Measurements from ENCODE around the gene ERAP2. TPM values are rescaled to one million over a fixed set of nuclear protein-coding genes. Genes with fewer than 3 reads are reported as not detected.

ERAP2 gene
- total RNA-seq, 1 donor from 2014 or later: 1.5 TPM

Other genes with a start within 250 kb of the ERAP2 start
- 239 and 388 TPM in 2 replicates for gene CAST, start 214.1 kb upstream of the ERAP2 start, total RNA-seq (ENCODE audit: low replicate concordance)
- 52.7 and 54.9 TPM in 2 replicates for gene ERAP1, start 68.6 kb upstream of the ERAP2 start, total RNA-seq (ENCODE audit: low replicate concordance)
- gene LNPEP, start 59.6 kb downstream of the ERAP2 start, total RNA-seq (ENCODE audit: low replicate concordance): 20.9 and 38.1 TPM in 2 replicates